Lung (tissue), 12 donors: ENCODE data around the gene SPON1. TPM values are rescaled to one million over a fixed set of nuclear protein-coding genes. Genes with fewer than 3 reads are reported as not detected.
"Not testable (repeated sequence)": the region's sequence is repeated elsewhere in the genome, so short reads cannot be mapped to it uniquely, and the experiment has no call there.

Source experiments
- ATAC-seq: fragments of 200-7000 bp; cut with Tn5 transposase; one replicate; pipeline ENCODE4 v1.9.1; 2020; ENCODE audit warnings: moderate number of reproducible peaks; ENCODE audit not compliant: insufficient read depth, low FRiP score
- DNase-seq, 3 donors: peaks; one replicate each; pipeline ENCODE4 v3.0.0-alpha.2; 2013 to 2017
- H3K27ac ChIP-seq, 2 donors: one replicate each; pipeline ENCODE4 v1.5.1; 2013; ENCODE audit warnings: mild to moderate bottlenecking in 2 of 2, moderate library complexity in 2 of 2, control low read depth in 1 of 2, inconsistent platforms in 1 of 2, low read depth in 1 of 2, low read length in 1 of 2
- H3K27me3 ChIP-seq, 3 donors: one replicate each; pipeline ENCODE4 v1.5.1; 2013; ENCODE audit warnings: low read length in 2 of 3; ENCODE audit not compliant: control insufficient read depth in 3 of 3, insufficient read depth in 3 of 3
- H3K36me3 ChIP-seq, 4 donors: one replicate each; pipeline ENCODE4 v1.5.1; 2013; ENCODE audit warnings: low read length in 4 of 4, mild to moderate bottlenecking in 1 of 4, moderate library complexity in 1 of 4; ENCODE audit not compliant: control insufficient read depth in 4 of 4, insufficient read depth in 4 of 4
- H3K4me1 ChIP-seq, 5 donors: one replicate each; pipeline ENCODE4 v1.5.1; 2013; ENCODE audit warnings: low read length in 5 of 5, mild to moderate bottlenecking in 2 of 5, moderate library complexity in 1 of 5; ENCODE audit not compliant: control insufficient read depth in 5 of 5, insufficient read depth in 5 of 5
- H3K4me3 ChIP-seq: one replicate; pipeline ENCODE4 v1.5.1; 2013; ENCODE audit warnings: mild to moderate bottlenecking, control low read depth, moderate library complexity
- H3K9ac ChIP-seq, 2 donors: one replicate each; pipeline ENCODE4 v1.5.1; 2013; ENCODE audit warnings: low read length in 2 of 2, control low read depth in 1 of 2; ENCODE audit not compliant: insufficient read depth in 1 of 2
- H3K9me3 ChIP-seq, 4 donors: one replicate each; pipeline ENCODE4 v1.5.1; 2013; ENCODE audit warnings: low read length in 3 of 4, mild to moderate bottlenecking in 1 of 4, moderate library complexity in 1 of 4; ENCODE audit not compliant: control insufficient read depth in 4 of 4, insufficient read depth in 3 of 4
- WGBS, 2 donors: extraction: QIAGEN DNeasy Blood & Tissue Kit; methylation state at CpG; one replicate each; pipeline ENCODE4 v1.1.7; 2013; 5-methylcytosine and 5-hydroxymethylcytosine counted together
- polyA plus RNA-seq, 2 donors: library from polyadenylated mRNA; stranded (reverse); fragments of 200-250 nt; gene quantifications; one replicate each; pipeline ENCODE4 v1.2.1, GENCODE V29; 2013
- total RNA-seq, 2 donors: library from RNA; depleted of rRNA in 1 of 2; stranded (reverse); fragments of >200 nt in 1 of 2; gene quantifications; one replicate each; pipeline ENCODE4 v1.2.1, GENCODE V29; 2014 to 2021
- TF ChIP-seq, protein P1 (sequence below): IDR thresholded peaks from 2 replicates; pipeline ENCODE4 v1.5.1; 2012; ENCODE audit warnings: mild to moderate bottlenecking; ENCODE audit errors: control extremely low read depth, extremely low read depth
- donor health status: control.
- donor health status: control.
- donor health status: Bipolar disorder and iron deficiency.
- donor health status: healthy.
- donor health status: DM: yes; HTN: yes; CAD: no.

SPON1 gene
- total and polyA plus RNA-seq, 4 donors, result 8.4 to 98.6 (median 59.9) TPM

DNA sequence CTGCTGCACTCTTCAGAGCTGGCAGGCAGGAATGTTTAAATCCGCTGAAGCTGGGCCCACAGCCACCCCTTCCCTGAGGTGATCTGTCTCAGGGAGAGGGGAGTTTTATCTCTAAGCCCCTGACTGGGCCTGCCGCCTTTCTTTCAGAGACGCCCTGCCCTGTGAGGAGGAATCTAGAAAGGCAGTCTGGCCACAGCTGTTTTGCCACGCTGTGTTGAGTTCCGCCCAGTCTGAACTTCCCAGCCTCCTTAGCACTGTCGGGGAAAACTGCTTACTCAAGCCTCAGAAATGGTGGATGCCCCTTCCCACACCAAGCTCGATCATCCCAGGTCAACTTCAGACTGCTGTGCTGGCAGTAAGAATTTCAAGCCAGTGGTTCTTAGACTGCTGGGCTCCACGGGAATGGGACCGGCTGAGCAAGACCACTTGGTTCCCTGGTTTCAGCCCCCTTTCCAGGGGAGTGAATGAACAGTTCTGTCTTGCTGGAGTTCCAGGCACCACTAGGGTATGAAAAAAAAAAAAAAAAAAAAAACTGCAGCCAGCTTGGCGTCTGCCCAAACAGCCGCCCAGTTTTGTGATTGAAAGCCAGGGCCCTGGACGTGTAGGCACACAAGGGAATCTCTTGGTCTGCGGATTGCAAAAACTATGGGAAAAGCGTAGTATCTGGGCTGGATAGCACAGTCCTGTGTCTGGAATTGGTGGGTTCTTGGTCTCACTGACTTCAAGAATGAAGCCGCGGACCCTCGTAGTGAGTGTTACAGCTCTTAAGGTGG is 127.4 kb downstream of the SPON1 start:
- DNase-seq, result peak; percentile 37 to 42 (median 41)
- Histone ChIP-seq H3K27ac (no peak overlapping the region), H3K36me3 (no peaks in the 10 kb centered on the region), H3K4me1 (peaks cover 0 to 2% (median 0%) of the 10 kb centered on the region in 5 donors), H3K4me3 (no peak overlapping the region), H3K27me3 (no peaks in the 10 kb centered on the region), H3K9ac (no peak overlapping the region), H3K9me3 (no peaks in the 10 kb centered on the region)
- TF ChIP-seq, protein P1, sequence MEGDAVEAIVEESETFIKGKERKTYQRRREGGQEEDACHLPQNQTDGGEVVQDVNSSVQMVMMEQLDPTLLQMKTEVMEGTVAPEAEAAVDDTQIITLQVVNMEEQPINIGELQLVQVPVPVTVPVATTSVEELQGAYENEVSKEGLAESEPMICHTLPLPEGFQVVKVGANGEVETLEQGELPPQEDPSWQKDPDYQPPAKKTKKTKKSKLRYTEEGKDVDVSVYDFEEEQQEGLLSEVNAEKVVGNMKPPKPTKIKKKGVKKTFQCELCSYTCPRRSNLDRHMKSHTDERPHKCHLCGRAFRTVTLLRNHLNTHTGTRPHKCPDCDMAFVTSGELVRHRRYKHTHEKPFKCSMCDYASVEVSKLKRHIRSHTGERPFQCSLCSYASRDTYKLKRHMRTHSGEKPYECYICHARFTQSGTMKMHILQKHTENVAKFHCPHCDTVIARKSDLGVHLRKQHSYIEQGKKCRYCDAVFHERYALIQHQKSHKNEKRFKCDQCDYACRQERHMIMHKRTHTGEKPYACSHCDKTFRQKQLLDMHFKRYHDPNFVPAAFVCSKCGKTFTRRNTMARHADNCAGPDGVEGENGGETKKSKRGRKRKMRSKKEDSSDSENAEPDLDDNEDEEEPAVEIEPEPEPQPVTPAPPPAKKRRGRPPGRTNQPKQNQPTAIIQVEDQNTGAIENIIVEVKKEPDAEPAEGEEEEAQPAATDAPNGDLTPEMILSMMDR, result no peak
- ATAC-seq, result no peak
- WGBS, 2 donors, result 77 to 82% methylated on average over 17 of the region's 17 CpGs

DNA sequence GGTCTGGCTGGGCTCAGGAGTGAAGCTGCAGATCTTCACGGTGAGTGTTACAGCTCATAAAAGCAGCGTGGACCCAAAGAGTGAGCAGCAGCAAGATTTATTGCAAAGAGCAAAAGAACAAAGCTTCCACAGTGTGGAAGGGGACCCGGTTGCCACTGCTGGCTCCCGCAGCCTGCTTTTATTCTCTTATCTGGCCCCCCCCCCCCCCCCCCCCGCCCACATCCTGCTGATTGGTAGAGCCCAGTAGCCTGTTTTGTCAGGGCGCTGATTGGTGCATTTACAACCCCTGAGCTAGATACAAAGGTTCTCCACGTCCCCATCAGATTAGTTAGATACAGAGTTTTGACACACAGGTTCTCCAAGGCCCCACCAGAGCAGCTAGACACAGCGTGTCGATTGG is 128.1 kb downstream of the SPON1 start:
- H3K27me3 ChIP-seq, H3K36me3 ChIP-seq, H3K4me3 ChIP-seq, ATAC-seq, H3K9me3 ChIP-seq, H3K27ac ChIP-seq, DNase-seq, H3K4me1 ChIP-seq, H3K9ac ChIP-seq: not testable (repeated sequence)
- WGBS, 2 donors, result 69 to 73% methylated on average over 8 to 9 of the region's 9 CpGs

DNA sequence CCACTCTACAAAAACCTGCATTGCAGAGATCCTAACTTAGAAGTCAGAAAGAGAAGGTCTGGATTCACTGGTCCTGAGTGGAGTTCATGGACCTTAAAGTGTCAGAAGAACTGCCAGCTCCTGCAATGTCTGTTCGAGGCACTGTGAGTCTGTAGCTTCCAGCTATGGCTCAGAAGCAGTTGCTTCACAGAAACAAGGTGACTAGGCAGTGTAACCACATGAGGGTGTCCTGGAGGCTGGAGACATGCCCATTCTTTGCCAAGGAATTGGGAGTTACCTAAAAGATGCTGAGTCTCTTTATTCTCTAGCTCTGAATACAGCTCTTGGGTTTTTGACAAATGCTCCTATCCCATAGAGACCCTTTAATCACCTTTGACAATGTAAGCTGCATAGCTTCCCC is 130.5 kb downstream of the SPON1 start:
- H3K27me3 ChIP-seq, result no peaks in the 10 kb centered on the region
- 78 to 87% methylated on average over 1 of the region's 1 CpG for whole genome bisulfite sequencing, 2 donors
- DNase-seq (no peak), ATAC-seq (no peak)
- no peaks in the 10 kb centered on the region for H3K36me3 ChIP-seq
- H3K4me1 ChIP-seq, result peaks cover 0 to 2% (median 0%) of the 10 kb centered on the region in 5 donors
- no peak overlapping the region for H3K4me3 ChIP-seq
- no peak overlapping the region for H3K9ac ChIP-seq
- TF ChIP-seq, protein P1, result no peak
- H3K27ac ChIP-seq, result no peak overlapping the region
- H3K9me3 ChIP-seq, result no peaks in the 10 kb centered on the region

GRCh38 chr11:14094481-14095037 is 132.0 kb downstream of the SPON1 start:
- DNase-seq, result no peak
- H3K36me3 ChIP-seq, result no peaks in the 10 kb centered on the region
- H3K4me1 ChIP-seq, result peaks cover 0 to 2% (median 0%) of the 10 kb centered on the region in 5 donors
- no peak overlapping the region for H3K27ac ChIP-seq
- no peaks in the 10 kb centered on the region for H3K27me3 ChIP-seq
- ATAC-seq, result peak; percentile 19
- 93 to 94% methylated on average over 3 of the region's 3 CpGs for WGBS, 2 donors
- H3K9ac ChIP-seq, result no peak overlapping the region
- TF ChIP-seq, protein P1, result no peak
- no peaks in the 10 kb centered on the region for H3K9me3 ChIP-seq
- H3K4me3 ChIP-seq, result no peak overlapping the region
